Caco-2 (cell line): Measurements from ENCODE around the gene IGDCC3. TPM values are rescaled to one million over a fixed set of nuclear protein-coding genes. Genes with fewer than 3 reads are reported as not detected.
"Not testable (repeated sequence)": the region's sequence is repeated elsewhere in the genome, so short reads cannot be mapped to it uniquely, and the experiment has no call there.

Source experiments
- BruUV-seq: library from RNA; stranded (reverse); fragments of 400-500 nt; replicated peaks from 2 replicates; lab custom pipeline; 2021; lab: Mats Ljungman, UMichigan
- CTCF ChIA-PET: fragments of 300-600 bp; sonication (Branson Sonifier 250); formaldehyde crosslinking; loops from one replicate; lab custom pipeline; 2022; ENCODE audit warnings: antibody characterized with exemption; lab: Charles Lee
- POLR2A ChIA-PET: fragments of 300-600 bp; sonication (Branson Sonifier 250); formaldehyde crosslinking; loops from one replicate; lab custom pipeline; 2022; ENCODE audit warnings: antibody characterized with exemption; lab: Charles Lee
- DNase-seq, 2 experiments: peaks; one replicate each; pipeline versions ENCODE4 v3.0.0 to v3.0.0-alpha.2; 2020 to 2022
- H3K27me3 ChIP-seq: replicated peaks from 2 replicates; pipeline ENCODE4 v1.6.0; 2011; ENCODE audit warnings: low read length; ENCODE audit not compliant: control insufficient read depth, insufficient read depth
- H3K36me3 ChIP-seq: 2 replicates; pipeline ENCODE4 v1.5.1; 2011; ENCODE audit warnings: low read length; ENCODE audit not compliant: control insufficient read depth, insufficient read depth
- H3K4me1 ChIP-seq: fragments of 250-450 bp; sonication (Bioruptor Pico); 2 replicates; pipeline ENCODE4 v1.5.1; 2020; ENCODE audit warnings: mild to moderate bottlenecking
- H3K4me3 ChIP-seq: 2 replicates; pipeline ENCODE4 v1.5.1; 2011; ENCODE audit warnings: low read depth, mild to moderate bottlenecking, control low read depth, low read length
- H3K9me3 ChIP-seq: fragments of 250-450 bp; sonication (Bioruptor Pico); 2 replicates; pipeline ENCODE4 v1.5.1; 2020; ENCODE audit warnings: mild to moderate bottlenecking, moderate library complexity
- H3K27ac Mint-ChIP-seq: one replicate; pipeline ENCODE4 v1.8.0; 2022; ENCODE audit warnings: mixed read lengths; ENCODE audit not compliant: unreplicated experiment
- H3K27me3 Mint-ChIP-seq: one replicate; pipeline ENCODE4 v1.8.0; 2022; ENCODE audit warnings: mixed read lengths; ENCODE audit not compliant: insufficient read depth, unreplicated experiment
- H3K36me3 Mint-ChIP-seq: one replicate; pipeline ENCODE4 v1.8.0; 2022; ENCODE audit warnings: mild to moderate bottlenecking, mixed read lengths; ENCODE audit not compliant: insufficient read depth, unreplicated experiment
- H3K4me1 Mint-ChIP-seq: one replicate; pipeline ENCODE4 v1.8.0; 2022; ENCODE audit warnings: low read depth, mixed read lengths; ENCODE audit not compliant: unreplicated experiment
- H3K4me3 Mint-ChIP-seq: one replicate; pipeline ENCODE4 v1.8.0; 2022; ENCODE audit warnings: mild to moderate bottlenecking, moderate library complexity, mixed read lengths; ENCODE audit not compliant: unreplicated experiment
- H3K9me3 Mint-ChIP-seq: one replicate; pipeline ENCODE4 v1.8.0; 2022; ENCODE audit warnings: mixed read lengths; ENCODE audit not compliant: unreplicated experiment
- CTCF ChIP-seq, 2 experiments: fragments of 200-600 bp in 1 of 2; IDR thresholded peaks; 1 replicate in 1 of 2; 2 replicates in 1 of 2; pipeline versions ENCODE4 v1.5.1 to v1.8.0; 2011 to 2022; ENCODE audit warnings: antibody characterized with exemption in 1 of 2, control low read depth in 1 of 2, inconsistent platforms in 1 of 2, low read depth in 1 of 2, low read length in 1 of 2, mild to moderate bottlenecking in 1 of 2, moderate library complexity in 1 of 2; ENCODE audit not compliant: insufficient read depth in 1 of 2, severe bottlenecking in 1 of 2, unreplicated experiment in 1 of 2
- intact Hi-C: fragments of 100-400 bp; cut with micrococcal nuclease; formaldehyde crosslinking; loops from one replicate; pipeline ENCODE4 v1.10.0; 2022; ENCODE audit not compliant: unreplicated experiment
- total RNA-seq: library from RNA; stranded (reverse); gene quantifications from 2 replicates; pipeline ENCODE4 v1.2.3, GENCODE V29; 2022

Gene IGDCC3
- total RNA-seq, 1 experiment from 2014 or later, result 51.2 TPM

GRCh38 chr15:65349338-65349737 lies 28.5 kb downstream of the IGDCC3 start:
- no peak overlapping the region for H3K27ac Mint-ChIP-seq
- no peak for DNase-seq
- Histone ChIP-seq H3K36me3 (no peaks in the 10 kb centered on the region; the same call in 1 of the 2 replicates), H3K4me3 (no peak overlapping the region), H3K27me3 (no peaks in the 10 kb centered on the region), H3K4me1 (peaks cover 12% of the 10 kb centered on the region), H3K9me3 (no peaks in the 10 kb centered on the region)
- H3K4me1 Mint-ChIP-seq, result peaks cover 15% of the 10 kb centered on the region
- no peak overlapping the region for H3K4me3 Mint-ChIP-seq
- TF ChIP-seq CTCF (IDR thresholded peaks at IDR 0.05; ENCODE audit: insufficient read depth in 1 of 2, low read depth in 1 of 2, low read length in 1 of 2, severe bottlenecking in 1 of 2, unreplicated experiment in 1 of 2), result no peak
- intact Hi-C loops, result no loop called here
- BruUV-seq, result no TSS peak
- peaks cover 27% of the 10 kb centered on the region for H3K36me3 Mint-ChIP-seq
- POLR2A ChIA-PET, result interaction anchor here (0.6 kb wide), 1 partner anchor 44 kb away, joined by 6 read pairs; no protein-coding TSS in a partner anchor
- no peaks in the 10 kb centered on the region for H3K27me3 Mint-ChIP-seq
- CTCF ChIA-PET, result no interaction called here
- no peaks in the 10 kb centered on the region for H3K9me3 Mint-ChIP-seq

- peaks cover 27% of the 10 kb centered on the region for H3K36me3 Mint-ChIP-seq
- H3K4me3 Mint-ChIP-seq, DNase-seq, H3K4me1 ChIP-seq, H3K27me3 Mint-ChIP-seq, H3K4me3 ChIP-seq, CTCF ChIA-PET, POLR2A ChIA-PET, intact Hi-C loops, H3K9me3 Mint-ChIP-seq, H3K27me3 ChIP-seq, H3K27ac Mint-ChIP-seq, H3K9me3 ChIP-seq, BruUV-seq, H3K36me3 ChIP-seq: not testable (repeated sequence)
- H3K4me1 Mint-ChIP-seq, result peaks cover 12% of the 10 kb centered on the region
Observed at GRCh38 chr15:65347756-65348155, 30.0 kb downstream of the IGDCC3 start.

- POLR2A ChIA-PET, result interaction anchor here (0.6 kb wide), 1 partner anchor 522 kb away, joined by 3 read pairs; the partner anchor contains the start of gene RAB11A
Observed at GRCh38 chr15:65346856-65347598, 30.8 kb downstream of the IGDCC3 start.

More at GRCh38 chr15:65346856-65347598, 30.8 kb downstream of the IGDCC3 start:
- Histone ChIP-seq H3K4me3 (no peak overlapping the region), H3K27me3 (no peaks in the 10 kb centered on the region), H3K36me3 (no peaks in the 10 kb centered on the region; the same call in 1 of the 2 replicates), H3K4me1 (peaks cover 8% of the 10 kb centered on the region), H3K9me3 (no peaks in the 10 kb centered on the region)
- no peak overlapping the region for H3K4me3 Mint-ChIP-seq
- H3K27me3 Mint-ChIP-seq, result no peaks in the 10 kb centered on the region
- no peaks in the 10 kb centered on the region for H3K9me3 Mint-ChIP-seq
- CTCF ChIA-PET, result no interaction called here
- H3K27ac Mint-ChIP-seq, result no peak overlapping the region
- peaks cover 12% of the 10 kb centered on the region for H3K4me1 Mint-ChIP-seq
- no peak for TF ChIP-seq CTCF (IDR thresholded peaks at IDR 0.05; ENCODE audit: insufficient read depth in 1 of 2, low read depth in 1 of 2, low read length in 1 of 2, severe bottlenecking in 1 of 2, unreplicated experiment in 1 of 2)
- no peak for DNase-seq
- BruUV-seq, result no TSS peak
- intact Hi-C loops, result no loop called here
- H3K36me3 Mint-ChIP-seq, result peaks cover 27% of the 10 kb centered on the region
